Measurements from ENCODE around the gene FGF19. TPM values are rescaled to one million over a fixed set of nuclear protein-coding genes. Genes with fewer than 3 reads are reported as not detected.
A peak's percentile ranks its signal among the peaks of the same experiment; 100 is the strongest.

FGF19 gene
- total and polyA plus RNA-seq, 9 of the 15 experiments (the other 6 are each of a cell fraction or from before 2014, with no cell fraction given): 0.11 TPM; not detected in 8

GRCh38 chr11:69670158-69670845 lies 33.5 kb downstream of the FGF19 start (continued):
- peak; percentile 49; the same call in 1 of the 2 replicates for TF ChIP-seq TFAP4 (CRISPR knock-in tag; IDR thresholded peaks at IDR 0.05; ENCODE audit: borderline replicate concordance)
- peak; percentile 42; the same call in 1 of the 2 replicates for TF ChIP-seq MYNN (IDR thresholded peaks at IDR 0.05)
- no peak for TF ChIP-seq MYNN (CRISPR knock-in tag; IDR thresholded peaks at IDR 0.05)
- no peak for TF ChIP-seq TCF3 (CRISPR knock-in tag; IDR thresholded peaks at IDR 0.05)
- no peak for TF ChIP-seq CUX1 (CRISPR knock-in tag; IDR thresholded peaks at IDR 0.05)
- TF ChIP-seq RFX1 (IDR thresholded peaks at IDR 0.05): no peak
- TF ChIP-seq TAF15 (IDR thresholded peaks at IDR 0.05; ENCODE audit: low read depth, low read length): no peak
- TF ChIP-seq ZNF561 (CRISPR knock-in tag; conservative IDR thresholded peaks at IDR 0.05): no peak
- TF ChIP-seq CTCF (IDR thresholded peaks at IDR 0.05 in 2 of 3, conservative IDR thresholded peaks at IDR 0.05 in 1 of 3; ENCODE audit: insufficient read depth in 2 of 3, low read depth in 1 of 3, low read length in 3 of 3): peak; percentile 84 to 95 (median 89)
- no peak for TF ChIP-seq DNMT1 (IDR thresholded peaks at IDR 0.05)
- TF ChIP-seq CHD2 (IDR thresholded peaks at IDR 0.05; ENCODE audit: low read depth, low read length): no peak
- no peak for TF ChIP-seq NCOA2 (IDR thresholded peaks at IDR 0.05; ENCODE audit: partially characterized antibody in 2 of 2)
- TF ChIP-seq RBM34 (IDR thresholded peaks at IDR 0.05; ENCODE audit: borderline replicate concordance, insufficient read depth, low read length): no peak
- no peak for TF ChIP-seq SRSF7 (optimal IDR thresholded peaks at IDR 0.05; ENCODE audit: low read depth, low read length)
- no peak for TF ChIP-seq DDX20 (tag; IDR thresholded peaks at IDR 0.05; ENCODE audit: low read depth)
- no peak for TF ChIP-seq NR3C1 (CRISPR knock-in tag; IDR thresholded peaks at IDR 0.05)
- TF ChIP-seq NCOA4 (IDR thresholded peaks at IDR 0.05; ENCODE audit: partially characterized antibody): no peak
- TF ChIP-seq ZNF23 (CRISPR knock-in tag; IDR thresholded peaks at IDR 0.05): no peak
- no peak for TF ChIP-seq KHSRP (IDR thresholded peaks at IDR 0.05)
- 0 out of 2 replicates have a peak, but pooled peaks have one; percentile 17 for TF ChIP-seq ATF7 (IDR thresholded peaks at IDR 0.05)
- TF ChIP-seq SMC3 (conservative IDR thresholded peaks at IDR 0.05; ENCODE audit: insufficient read depth, low read depth, low read length): peak; percentile 81
